GM04503 (cell line): Measurements from ENCODE around the gene MIDN.

Experiments used
- DNase-seq: peaks from one replicate; pipeline ENCODE4 v3.0.0-alpha.2; 2012; ENCODE audit warnings: low read depth

MIDN gene

DNA sequence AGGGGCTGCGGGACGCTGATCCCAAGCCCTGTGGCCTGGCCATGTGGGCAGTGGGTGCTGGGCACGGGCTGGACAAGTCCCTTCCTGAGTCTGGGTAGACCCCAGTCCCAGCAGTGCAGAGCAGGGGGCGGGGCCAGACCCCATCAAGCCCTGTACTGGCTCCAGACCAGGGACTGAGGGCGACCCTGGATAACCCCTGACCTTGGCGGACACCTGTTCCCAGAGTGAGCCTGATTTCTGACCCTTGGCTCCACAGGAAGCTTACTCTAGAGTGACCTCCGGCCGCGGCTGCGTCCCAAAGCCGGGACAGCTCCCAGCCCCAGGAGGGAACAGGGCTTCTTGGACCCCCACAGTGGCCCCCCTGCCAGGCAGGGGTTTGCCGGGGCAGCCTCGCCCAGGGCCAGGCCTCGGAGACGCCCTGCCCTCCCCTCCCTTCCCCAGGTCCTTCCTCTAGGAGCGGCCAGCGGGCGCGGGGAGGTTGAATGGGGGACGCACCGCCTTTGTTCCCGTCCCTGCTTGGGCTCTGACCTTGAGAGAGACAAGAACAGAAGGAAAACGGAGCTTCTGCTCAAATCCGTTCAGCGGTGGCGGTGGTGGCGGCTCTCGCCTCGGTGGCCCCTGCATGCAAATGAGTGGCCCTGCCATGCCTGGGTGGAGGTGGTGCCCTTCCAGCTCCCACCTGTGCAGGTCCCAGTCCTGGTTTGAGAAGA lies 35.0 kb downstream of the MIDN start:
- DNase-seq = no peak

DNA sequence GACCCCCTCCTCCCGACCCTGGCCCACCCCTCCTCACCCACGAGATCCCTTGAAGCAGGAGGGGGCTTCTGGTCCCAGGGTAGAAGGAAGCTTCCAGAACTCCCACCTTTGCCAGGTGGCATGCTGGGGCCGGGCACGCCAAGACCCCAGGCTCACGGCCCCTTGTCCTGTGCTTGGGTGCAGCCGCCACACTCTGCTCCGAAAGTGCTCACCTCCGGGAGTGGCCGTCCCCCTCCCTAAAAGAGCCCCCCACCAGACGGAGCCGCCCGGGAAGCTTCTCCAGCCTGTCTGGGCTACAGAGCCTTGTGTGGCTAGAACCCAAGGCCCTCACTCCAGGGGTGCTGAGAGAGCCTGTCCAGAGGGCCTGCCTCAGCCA lies 35.5 kb downstream of the MIDN start:
- no peak for DNase-seq

DNA sequence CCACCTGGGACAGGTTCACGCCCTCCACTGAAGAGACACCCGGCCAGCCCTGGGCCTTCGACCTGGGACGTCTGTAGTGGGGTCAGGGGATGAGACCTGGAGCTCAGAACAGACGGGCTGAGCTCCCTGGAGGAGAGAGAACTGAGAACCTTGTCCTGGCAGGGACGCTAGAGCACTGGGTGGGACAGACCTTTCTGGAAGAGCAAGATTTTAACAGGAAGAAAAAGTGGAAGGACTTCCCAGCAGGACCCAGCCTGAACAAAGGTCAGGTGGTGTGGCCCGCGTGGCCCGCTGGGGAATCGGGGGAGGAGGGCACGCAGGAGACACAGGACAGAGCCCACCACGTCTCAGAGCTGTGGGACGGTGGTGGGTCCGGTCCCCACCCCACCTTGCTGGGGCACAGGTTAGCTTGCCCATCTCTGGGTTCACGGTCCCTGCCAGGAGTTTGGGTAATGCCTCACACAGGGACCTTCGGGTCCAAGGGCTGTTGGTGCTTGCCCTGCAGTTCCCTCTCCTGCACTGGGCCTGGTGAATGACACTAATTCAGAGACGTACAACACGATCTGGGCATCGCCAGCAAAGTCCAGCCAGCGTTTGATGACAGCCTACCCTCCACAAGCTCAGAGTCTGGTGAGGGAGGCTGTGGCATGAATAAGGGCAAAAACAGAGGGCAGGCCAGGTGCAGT lies 36.1 kb downstream of the MIDN start:
- DNase-seq = no peak

DNA sequence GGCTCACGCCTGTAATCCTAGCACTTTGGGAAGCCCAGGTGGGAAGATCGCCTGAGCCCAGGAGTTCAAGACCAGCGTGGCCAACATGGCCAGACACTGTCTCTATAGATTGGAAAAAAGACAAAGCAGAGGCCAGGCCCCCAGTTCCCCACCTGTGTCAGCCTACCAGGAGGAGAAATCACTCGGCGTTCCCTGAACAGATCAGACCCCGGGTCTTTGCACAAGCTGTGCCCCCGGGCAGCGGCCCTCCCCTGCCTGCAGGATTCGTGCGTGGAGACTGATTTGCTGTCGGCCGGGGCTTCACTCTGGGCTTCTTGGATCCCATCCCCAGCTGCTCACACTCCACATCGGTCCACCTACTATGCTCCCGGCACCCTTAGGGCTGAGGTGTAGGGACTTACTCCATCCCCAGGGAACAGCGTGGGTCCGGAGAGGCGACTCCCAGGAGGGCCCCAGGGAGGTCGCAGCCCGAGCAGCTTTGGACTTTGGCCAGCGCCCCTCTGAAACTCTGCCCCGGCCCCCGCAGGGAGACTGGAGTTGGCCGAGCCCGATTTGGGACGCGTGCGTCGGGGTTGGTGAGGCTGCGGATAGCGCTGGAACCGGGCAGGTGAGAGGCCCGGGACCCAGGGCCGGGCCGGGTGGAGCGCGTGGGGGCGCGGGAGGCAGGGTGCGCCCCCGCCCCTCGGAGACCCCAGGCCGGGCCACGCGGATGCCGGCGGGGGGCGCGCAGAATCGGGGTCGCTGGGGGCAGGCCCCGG lies 36.8 kb downstream of the MIDN start:
- DNase-seq = no peak

DNA sequence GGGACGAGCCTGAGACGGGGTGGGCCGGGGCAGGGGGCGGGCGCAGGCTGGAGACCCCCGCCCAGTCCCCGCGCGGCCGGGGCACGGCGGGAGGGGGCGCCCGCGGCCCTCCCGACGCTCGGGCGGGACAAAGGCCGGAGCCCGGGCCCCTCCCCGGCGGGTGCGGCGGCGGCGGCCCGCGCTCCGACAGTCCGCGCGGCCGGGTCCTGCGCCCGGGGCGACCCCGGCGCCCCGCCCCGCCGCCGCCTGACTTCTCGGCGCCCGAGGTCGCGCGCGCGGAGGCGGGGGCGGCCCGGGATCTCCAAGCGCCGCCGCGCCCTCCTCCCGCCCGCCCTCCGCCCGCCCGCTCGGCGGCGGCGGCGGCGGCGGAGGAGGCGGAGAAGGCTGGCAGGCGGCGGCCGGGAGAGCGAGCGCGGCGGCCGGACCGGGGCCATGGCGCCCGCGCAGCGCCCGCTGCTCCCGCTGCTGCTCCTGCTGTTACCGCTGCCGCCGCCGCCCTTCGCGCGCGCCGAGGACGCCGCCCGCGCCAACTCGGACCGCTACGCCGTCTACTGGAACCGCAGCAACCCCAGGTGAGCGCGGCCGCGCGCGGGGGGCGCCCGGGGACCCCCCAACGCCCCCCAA lies 37.5 kb downstream of the MIDN start, which contains the start of gene EFNA2:
TSS of gene EFNA2 (plus strand) at position 137 of the 624 bp plus-strand sequence. CDS start at position 433, 296 bp downstream.
- no peak for DNase-seq

DNA sequence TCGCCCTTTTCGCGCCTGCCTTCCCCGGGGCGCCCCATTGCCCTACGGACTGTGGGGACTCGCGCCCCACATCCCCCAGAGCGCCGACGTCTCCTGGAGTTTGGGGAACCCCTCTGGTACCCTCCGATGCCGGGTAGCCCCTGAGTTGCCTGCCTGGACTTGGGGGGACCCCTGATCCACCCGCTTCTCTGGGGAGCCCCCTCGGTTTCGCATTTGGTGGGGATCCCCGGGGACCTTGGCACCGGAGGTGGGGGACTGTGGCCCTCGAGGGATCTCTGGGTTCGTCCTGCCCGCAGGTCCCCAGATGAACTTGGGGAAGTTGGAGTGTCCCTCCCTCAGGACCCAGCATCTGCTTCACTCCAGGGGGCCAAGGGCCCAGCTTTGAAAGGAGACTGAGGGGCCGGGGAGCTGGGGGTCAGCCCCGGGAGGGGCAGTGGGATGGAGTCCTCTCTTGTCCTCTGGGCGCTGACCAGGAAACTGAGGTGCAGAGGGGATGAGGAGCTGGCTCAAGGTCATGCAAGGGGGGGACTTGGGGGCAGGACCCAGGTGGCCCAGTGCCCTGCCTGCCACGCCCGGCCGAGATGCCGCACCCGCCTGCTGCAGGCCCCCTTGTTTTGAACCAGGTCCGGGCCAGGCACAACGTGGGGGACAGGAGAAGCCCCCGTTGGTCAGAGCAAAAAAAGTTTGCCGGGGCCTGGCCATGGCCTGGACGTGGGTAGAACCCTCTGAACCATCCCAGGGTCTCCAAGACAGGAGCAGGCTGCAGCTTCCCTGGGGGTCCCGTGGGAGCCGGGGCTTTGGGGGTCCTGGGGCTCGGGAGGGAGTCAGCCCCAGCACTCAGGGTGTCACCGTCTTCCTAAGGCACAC lies 38.3 kb downstream of the MIDN start:
- DNase-seq = no peak

DNA sequence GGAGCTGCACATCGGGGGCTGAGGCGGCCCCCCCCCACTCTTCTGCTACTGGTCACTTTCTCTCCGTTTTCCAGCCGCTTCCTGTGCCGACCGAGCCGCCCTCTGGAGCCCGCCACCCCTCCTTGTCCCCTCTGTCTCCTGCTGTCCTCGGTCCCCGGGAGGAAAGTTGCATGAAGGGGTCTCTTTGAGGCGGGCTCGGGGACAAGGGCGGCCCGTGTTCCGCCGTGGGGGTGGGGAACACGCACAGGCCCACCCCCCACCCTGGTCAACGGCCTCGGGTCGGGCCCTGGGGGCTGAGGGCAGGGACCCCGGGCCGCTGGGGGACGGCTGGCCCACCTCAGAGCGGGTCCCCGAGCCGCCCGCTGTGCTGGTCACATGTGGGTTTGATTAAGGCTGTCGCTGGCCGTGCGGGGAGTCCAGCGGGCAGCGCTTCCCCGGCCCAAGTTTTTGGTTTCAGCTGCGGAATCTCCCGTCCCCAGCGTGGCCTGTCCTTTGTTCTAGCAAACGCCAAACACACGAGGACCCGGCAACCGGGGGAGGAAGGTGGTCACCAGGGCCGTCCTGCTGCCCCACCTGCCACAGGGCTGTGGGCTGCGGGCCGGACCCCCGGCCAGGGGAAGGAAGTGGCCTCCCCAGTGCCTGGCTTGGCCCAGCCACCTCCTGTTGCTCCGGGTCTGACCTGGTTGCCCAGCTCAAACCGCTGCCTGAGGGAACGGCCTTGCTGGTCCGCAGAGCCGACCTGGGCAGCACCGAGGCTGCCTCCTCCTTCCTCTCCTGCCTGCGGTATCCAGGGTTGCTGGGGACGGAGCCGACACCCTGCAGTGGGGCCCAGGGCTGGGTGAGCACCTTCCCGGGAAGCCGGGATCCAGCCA lies 39.2 kb downstream of the MIDN start:
- no peak for DNase-seq

DNA sequence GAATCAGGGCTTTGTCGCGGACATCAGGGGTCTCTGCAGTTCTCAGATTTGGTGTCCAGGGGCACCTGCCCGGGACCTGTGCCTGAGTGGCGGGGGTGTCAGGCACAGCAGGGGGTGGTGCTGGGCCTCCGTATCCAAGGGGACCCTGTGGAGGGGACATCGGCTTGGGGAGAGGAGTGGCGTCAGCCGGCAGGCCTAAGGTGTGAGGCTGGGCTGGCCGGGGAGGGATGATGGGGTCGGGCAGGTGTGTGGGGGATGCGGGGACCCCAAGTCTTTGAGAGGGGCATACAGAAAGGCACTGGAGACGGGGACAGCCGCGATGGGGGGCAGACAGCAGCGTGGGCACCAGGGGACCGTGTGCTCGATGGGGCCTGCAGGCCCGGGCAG lies 39.8 kb downstream of the MIDN start:
- DNase-seq = no peak

DNA sequence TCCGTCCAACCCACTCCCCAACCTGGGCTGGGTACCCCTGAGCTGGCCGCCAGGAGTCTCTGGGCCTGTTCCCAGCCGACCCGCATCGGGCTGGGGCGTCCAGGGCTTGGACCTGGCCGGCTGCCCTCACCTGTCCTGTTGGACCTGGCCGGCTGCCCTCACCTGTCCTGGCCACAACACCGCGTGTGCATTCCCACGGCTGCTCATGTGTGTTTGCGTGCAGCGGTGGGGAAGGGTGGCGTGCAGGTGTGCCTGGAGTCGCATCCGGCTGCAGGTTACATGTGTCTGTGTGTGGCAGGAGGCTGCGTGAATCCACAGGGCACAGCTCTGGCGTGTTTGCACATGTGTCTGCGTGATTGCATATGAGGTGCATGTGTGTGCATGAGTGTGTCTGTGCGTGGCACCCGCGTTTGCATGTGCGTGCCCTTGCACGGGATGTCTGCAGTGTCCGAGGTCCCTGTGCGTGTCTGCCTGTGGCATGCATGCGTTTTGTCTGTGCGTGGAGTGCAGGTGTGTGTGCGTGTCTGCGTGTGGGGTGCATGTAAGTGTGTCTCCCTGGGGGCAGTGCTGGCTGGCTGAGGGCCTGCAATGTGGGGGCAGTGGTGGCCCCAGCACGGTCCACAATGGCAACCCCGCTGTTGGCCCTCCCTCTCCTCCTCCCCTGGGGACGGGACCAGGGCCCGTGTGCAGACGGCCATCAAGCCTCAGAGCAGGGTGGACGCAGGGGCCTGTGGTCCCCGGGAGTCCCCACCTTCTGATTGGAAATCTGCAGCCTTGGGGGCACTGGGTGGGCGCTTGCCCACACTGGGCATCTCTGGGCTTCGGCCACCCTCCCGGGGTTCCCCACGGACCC lies 40.7 kb downstream of the MIDN start:
- no peak for DNase-seq

DNA sequence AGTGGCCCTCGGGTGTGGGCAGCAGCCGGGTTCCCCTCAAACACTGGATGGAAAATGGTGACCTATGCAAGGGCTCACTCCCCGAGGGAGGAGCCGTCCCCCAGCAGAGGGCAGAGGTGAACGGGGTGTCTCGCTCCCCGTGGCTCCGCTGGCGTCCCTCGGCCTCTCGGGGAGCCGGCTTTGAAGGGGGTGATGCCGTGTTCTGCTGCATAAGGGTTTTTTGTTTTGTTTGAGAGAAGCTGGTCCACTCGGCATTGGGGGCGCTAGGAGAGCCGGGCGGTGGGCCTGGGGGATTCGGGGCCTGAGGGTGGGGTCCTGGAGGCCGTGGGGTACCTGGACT lies 41.3 kb downstream of the MIDN start:
- no peak for DNase-seq

DNA sequence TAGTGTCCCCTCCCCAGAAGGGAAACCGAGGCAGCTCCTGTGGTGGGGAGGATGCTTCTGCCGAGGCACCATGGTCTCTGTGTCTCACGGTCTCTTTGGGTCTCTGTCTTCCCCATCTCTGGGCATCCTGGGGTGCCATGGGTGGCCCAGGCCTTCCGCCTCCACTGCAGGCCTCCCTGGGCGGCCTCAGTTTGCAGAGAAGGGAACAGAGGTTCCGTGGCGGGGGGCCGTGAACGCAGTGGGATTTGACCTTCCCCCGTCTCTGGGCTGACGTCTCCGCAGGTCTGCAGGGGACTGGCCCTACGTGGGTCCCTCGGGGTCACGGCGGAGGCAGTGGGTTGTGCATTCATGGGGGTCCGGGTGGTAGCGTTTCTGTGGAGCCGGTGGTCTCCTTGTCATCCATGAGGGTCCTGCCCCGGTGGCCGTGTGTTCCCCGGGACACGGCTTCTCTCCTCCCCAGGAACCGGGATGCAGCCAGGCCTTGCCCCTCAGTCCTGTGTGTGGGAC lies 41.9 kb downstream of the MIDN start:
- no peak for DNase-seq

DNA sequence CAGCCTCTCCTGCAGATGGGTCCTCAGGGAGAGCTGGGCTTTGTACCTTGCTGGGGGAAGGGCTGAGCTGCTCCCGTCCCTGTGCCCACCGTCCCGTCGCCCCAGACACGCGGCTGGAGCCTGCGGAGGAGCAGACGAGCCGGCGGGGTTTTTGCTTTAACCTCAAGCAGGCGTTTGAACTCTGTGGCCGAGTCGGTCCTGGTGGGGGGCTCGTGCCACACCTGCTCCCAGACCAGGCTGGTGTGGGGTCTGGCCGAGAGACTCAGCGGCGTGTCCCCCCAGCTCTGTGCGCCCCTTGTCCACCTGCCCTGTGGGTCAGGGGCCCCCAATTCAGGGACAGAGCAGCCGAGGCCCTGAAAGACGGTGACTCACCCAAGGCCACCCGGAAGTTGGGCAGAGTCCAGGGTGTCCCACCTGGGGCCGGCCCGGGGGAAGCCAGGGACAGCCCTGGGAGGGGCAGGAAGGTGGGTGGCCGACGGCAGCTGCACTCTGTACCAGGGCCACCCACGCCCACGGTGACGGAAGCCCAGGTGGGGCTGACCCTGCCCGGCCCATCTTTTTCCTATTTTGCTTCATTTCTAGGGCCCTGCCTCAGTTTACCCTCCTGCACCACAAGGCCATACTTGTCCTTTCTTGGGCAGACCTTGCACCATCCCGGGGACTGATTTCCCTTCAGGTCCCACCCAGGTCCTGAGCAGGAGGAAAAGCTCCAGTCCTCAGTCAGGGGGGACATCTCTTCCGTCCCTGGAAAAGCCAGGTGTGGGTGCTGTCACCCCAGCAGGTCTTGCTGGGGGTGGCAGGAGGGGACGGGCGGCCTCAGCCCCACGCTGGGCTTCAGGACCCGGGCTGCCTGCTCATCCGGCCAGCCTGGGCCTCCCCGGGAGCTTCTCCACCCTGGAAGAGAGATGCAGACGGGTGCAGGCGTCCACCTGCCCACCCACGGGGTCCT lies 42.6 kb downstream of the MIDN start:
- DNase-seq = no peak

DNA sequence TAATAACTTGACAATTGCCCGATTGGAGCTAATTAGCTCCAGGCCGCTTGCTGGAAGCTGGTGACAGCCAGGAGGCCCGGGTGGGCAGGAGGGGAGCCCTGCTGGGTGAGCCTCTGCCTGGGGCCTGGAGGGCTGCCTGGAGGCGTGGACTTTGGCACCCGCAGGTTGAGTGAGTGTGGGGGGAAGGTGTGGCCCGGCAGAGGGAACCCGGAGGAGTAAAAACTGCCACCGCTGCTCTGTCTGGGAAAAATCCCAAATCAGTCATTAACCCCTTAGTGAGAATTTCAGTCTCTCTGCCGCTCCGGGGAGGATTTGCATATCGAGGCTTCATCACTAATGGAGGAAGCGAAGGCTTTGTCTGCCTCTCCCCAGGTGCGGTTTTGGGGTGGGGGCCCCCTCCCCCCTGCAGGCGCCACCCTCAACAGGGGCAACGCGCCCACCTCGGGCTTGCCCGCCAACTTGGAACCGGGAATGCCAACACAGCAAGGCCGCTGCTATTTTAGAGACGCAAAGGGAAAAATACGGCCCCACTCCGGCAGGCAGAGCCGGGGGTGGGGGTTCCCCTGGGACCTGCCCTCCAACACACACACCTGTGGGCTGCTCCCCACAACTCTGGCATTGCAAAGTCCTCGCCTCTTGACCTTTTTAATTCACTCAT lies 43.5 kb downstream of the MIDN start:
- no peak for DNase-seq

DNA sequence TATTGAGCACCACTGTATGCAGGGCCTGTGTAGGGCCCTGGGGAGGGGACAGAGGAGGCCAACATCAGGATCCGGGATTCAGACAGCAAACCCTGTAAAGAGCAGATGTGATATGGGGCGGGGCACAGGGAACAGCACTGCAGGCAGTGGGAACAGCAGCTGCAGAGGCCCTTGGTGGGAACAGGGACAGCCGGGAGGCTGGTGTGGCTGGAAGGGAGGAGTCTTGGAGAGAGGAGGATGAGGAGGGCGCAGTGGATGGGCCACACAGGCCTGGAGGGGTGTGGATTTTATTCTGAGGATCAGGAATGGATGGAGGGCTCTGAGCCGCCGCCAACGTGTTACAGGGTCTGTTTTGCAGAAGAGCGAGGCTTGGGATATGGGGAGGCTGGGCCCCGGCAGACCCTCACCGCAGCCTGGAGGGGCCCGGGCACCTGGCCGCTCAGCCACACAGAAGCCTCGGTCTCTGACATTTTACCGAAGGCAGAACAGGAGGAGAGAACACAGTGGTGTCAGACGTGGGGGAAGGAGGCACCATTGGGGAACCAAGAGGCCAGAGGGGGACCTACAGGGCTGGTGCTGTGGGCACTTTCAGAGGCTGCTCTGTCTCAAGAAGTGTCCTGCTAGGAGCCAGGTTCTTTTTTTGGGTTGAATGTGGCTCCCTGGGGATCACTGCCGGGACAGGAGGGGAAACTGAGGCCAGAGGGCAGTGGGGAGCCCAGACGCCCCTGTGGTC lies 44.2 kb downstream of the MIDN start:
- DNase-seq = no peak

DNA sequence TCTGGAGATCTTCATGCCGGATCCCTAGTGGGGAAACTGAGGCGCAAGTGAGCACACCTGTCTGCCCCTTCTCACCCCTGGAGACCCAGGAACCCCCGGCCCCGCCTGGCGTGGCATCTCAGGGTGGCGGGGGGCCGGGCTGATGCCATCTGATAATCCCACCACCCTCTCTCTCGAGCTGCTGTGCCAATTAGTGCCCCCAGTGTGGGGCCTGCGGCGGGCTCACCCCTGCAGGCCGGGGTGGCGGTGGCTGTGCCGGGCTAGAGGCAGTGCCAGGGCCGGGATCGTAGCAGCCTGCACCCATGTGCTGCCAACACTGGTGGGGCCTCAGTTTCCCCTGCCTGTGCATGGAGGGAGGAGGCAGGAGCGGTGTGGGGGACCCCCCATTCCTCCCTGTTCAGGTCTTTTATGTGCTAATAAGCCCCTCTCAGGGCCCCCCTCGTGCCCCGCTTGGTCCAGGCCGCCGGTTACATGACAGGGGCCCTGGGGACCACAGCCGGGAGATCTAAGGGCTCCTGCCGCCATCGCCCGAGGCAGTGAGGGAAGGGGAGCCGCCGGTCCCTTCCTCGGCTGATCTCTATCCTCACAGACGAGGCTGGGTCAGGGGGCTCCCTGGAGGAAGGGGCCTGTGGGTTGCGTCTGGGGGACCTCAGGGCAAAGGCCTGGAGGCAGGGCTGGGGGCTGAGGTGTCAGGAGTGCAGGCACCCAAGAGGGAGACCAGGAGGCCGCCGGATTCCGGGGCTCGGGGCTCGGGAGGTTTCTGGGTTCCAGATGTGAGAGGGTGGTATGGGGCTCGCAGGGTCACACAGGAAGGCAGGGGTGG lies 45.6 kb downstream of the MIDN start:
- no peak for DNase-seq

DNA sequence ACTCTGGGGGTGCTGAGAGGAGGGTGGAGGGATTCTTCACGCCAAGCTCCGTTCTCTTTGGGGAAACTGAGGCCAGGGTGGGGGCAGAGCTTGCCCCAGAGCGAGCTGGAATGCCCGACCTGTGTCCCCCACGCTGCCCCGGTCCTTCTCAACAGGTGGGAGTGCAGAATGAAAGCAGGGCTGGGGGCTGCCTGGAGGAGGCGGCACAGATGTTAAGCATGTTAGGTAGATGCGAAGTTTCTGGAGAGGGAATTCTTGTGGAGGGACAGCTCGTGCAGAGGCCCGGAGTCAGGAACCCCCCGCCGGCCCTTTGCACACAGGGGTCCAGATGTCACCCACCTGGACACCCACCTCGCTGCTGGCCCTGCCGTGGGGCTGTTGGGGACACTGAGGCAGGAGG lies 46.3 kb downstream of the MIDN start:
- no peak for DNase-seq
